NAMALWA (cell line): ENCODE measurements around the gene BDNF.

ENCODE experiments used
- DNase-seq: peaks from one replicate; pipeline ENCODE4 v3.0.0-alpha.2; 2015; ENCODE audit warnings: low spot score

The BDNF gene

GRCh38 chr11:27625347-27625912 lies 74.8 kb downstream of the BDNF start:
- DNase-seq, result no peak

- DNase-seq, result no peak
Measured at GRCh38 chr11:27623945-27624523, 76.2 kb downstream of the BDNF start.

DNA sequence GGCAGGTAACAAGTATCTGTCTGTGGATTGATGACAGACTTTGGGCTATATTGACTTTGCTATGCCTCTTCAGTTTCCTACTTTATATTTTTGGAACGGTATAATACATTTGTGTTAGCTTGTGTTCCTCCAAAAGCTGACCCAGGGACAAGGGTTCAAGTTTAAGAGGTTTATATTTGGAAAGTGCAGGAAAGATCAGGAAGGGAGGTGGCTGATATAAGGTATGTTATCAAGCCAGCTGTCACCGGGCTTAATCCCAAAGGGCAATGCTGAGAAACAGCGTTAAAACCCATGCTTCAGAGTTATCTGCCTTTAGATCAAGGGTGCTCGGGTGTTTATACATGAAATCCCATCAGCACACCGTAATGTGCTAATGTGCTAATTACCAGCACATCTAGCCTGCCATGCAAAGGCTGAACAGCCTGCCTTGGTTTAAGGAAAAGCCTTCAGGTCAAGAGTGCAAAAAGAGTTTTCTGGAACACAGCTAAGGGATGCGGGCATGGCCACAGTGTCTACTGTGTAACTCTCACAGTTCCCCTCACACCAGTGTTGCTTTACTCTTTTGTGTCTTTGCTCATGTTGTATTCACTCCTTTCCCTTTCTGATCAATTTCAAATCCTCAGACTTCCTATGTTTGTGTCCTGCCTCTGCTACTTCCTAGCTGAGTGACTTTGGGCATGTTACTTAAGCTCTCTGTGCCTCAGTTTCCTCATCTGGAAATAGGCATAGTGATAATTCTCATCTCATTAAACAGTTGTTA lies 77.5 kb downstream of the BDNF start:
- DNase-seq, result no peak

DNA sequence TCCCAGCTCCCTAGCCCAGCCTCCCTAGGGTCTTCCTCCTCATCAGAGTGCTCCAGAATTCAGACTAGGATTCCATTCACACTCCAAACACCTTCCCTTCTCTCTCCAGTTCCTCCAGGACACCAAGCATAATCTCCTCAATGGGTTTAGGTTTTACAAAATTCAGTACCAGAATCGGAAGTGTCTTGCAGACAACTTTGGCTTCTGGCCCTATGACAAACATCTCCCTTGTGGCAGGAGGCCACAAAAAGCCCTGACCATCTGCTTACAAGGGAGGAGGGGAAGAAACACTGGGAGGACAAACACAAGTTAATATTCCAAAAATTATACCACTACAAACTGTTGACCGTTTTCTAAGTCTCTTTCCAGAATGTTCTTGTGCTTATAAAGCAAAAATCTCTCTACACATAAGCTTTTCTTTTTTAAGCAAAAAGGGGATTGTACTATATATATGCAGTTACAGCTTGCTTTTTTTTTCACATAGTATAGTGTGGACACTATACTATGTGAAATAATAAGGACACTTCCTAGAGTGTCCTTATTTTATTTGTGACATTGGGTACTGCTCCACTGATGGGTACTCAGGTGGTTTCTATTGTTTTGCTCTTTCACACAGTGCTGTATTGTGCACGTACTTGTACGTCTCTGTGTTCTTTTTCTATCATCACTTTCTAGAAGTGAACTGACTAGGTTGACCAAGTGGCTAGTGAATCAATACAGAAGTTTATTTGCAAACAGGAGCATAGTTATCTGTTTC lies 78.7 kb downstream of the BDNF start:
- no peak for DNase-seq

DNA sequence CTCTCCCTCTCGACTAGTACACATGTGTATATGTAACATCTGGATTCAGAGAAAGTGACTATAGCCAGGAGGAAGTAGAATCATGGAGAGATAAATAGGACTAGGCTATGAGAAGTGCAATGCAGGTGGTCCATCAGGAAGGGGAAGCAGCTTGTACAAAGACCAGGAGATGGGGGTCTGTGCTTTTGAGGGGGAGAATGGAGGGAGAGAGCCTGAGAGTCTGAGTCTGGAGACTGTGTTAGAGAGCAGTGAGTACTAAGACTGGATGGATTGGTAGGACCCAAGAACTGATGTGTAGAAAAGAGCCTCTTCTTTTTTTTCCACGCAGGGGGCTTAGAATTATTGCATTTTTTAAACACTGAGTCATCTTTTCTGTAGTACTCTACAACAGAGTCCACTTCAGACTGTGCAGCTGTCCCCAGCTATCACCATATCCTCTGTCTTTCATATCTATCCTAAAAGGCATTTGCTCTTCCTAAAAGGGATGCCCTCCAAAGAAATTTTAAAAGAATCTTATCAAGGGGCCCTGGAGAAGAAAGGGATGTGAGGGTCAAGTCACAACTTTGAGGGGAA lies 80.4 kb downstream of the BDNF start:
- DNase-seq, result no peak

- DNase-seq, result no peak
Measured at GRCh38 chr11:27619039-27619574, 81.1 kb downstream of the BDNF start.

DNA sequence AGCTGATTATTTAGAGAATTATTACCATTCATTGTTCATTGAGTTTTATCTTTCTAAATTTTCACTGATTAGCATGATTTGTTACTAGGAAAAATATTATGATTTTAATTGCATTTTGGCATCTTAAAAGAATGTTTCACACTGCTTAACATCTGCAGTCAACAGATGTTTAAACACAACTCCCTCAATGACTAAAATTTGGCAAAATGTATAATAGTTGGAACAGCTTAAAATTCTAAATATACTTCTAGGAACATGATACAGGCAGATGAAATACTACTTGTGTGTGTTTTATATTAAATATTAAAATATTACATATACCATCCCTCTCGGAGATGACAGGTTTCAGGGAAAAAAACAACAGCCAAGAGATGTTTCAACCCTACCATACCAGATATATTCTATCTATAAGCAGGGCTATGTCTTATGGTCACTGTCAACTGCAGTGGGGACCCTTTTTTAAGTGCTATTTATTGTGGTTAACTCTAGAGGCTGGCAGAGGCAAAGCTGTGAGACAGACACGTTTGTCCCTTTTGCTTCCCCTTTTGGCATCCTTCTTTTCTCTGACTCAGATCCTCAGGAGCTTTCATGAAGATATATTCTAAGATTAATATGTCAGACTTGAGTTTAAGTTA lies 81.9 kb downstream of the BDNF start:
- DNase-seq, result no peak

DNA sequence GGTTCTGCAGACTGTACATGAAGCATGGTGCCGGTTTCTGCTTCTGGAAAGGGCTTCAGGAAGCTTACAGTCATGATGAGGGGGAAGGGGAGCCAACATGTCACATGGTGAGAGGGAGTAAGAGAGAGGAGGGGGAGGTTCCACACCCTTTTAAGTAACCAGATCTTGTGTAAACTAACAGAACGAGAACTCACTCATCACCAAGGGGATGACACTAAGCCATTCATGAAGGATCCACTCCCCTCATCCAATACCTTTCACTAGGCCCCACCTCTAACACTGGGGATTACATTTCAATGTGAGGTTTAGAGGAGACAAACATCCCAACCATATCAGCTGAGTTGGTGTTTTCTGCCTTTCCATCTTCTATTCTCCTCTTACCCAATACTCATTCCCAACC lies 83.5 kb downstream of the BDNF start:
- DNase-seq, result no peak

- no peak for DNase-seq
Measured at GRCh38 chr11:27615833-27616232, 84.4 kb downstream of the BDNF start.

- DNase-seq, result no peak
Measured at GRCh38 chr11:27614092-27614491, 86.2 kb downstream of the BDNF start.

DNA sequence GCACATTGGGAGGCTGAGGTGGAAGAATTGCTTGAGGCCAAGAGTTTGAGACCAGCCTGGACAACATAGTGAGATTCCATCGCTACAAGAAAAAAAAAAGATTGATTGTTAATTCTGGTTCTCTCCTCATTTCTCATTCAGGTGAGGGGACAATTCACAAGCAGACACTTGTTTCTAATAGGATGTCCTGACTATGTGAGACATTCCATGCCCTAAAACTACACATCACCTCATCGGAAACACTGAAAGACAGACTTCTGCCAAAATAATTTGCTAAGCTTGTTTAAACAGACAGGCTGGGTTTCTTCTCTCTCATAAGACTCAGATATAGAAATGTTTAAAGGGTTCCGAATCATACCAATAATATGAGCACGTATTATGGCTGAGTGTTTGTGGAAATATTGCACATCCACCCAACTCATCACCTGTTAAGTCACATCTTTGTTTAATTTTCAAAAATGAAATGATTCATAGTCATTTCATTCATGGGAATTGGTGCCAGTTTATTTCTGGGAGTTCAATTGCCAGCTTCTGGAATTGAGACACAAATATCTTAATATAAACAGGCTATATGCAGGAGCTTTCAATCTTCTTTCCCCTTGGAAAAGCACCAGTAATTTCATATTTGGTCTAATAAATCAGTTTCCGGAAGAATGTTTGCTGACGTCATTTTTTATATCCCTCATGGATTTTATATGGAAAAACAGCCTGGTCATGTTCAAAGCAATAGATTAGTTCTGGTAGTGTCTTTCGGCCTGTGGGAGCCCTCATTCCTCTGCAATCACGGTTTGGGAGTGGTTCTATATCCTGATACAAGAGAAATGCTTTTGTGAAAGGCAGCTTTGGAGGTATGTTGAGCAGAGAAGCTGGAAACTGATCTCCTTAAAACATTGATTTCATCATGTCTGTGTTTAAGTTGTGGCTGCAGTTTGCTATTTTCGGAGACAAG lies 87.0 kb downstream of the BDNF start:
- DNase-seq, result no peak

GRCh38 chr11:27611947-27612455 lies 88.3 kb downstream of the BDNF start:
- DNase-seq, result no peak

GRCh38 chr11:27611390-27611789 lies 88.9 kb downstream of the BDNF start:
- DNase-seq, result no peak

- DNase-seq, result no peak
Measured at GRCh38 chr11:27610946-27611345, 89.3 kb downstream of the BDNF start.

DNA sequence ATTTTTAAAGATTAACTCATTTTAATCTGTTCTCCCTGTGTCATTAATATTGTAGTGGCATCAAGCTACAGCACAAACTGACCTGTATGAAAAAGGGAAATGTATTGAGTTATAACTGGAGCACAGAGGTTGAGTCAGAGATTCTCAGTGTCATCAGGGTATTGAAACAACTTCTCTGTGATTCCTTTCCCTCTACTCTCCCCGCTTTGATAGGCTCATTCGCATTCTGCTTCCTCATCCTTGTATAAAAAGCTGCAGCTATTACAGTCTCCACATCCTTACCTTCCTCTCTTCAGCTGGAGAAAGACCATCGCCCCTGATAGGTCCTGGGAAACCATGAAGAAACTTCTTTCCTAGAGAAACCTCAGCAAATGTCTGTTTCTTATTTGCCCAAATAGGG lies 90.0 kb downstream of the BDNF start:
- no peak for DNase-seq

DNA sequence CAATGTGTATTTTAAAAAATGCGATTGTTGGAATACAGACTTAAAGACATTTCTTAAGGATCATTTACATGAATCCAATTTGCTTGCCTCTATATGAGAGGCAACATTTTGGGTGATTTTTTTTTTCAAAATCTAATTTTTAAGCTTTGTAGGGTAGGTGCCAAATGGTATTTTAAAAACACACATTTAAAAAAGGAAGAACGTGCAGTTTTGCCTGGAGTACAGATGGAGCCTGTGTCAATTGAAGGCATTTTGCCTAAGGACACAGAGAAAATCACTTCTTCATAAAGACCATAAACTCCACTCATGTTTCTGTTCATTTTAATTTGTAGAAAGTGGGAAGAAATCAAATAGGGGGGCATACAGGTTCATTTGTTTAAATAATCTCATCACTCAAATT lies 91.3 kb downstream of the BDNF start:
- DNase-seq, result no peak

DNA sequence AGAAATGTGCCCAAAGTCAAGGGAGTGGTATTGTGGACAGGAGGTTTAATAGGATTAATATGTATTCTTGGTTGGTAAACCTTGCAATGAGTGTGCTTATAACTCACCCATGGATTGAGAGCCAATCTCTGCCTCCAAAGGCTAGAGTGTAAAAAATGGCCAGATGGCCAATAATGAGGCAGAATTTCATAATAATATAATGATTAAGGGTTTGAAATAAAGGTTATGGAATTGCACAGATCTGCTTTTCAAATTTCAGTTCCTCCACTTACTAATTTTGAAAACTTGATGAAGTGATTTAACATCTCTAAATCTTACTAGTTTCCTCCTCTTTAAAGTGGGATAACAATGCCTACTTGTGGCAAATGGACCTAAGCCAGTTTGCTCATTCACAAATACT lies 94.8 kb downstream of the BDNF start:
- DNase-seq, result no peak
